Measurements from ENCODE around the gene CCDC160.

- TF ChIP-seq EZH2 (IDR thresholded peaks at IDR 0.05; ENCODE audit: low read length, missing control alignments) (no peak), CTCF (conservative IDR thresholded peaks at IDR 0.05 in 1 of 2, IDR thresholded peaks at IDR 0.05 in 1 of 2; ENCODE audit: low read depth in 1 of 2, low read length in 2 of 2) (no peak)
Observed at GRCh38 chrX:134258202-134258601, 21.2 kb downstream of the CCDC160 start.

Data from fibroblast of lung (primary cell).